GDM1 (cell line): ENCODE results near the gene COL9A1.
"Not testable (repeated sequence)": the region's sequence is repeated elsewhere in the genome, so short reads cannot be mapped to it uniquely, and the experiment has no call there.

Source experiments
- DNase-seq: peaks from one replicate; lab custom pipeline; 2025; lab: John Stamatoyannopoulos, UW

The COL9A1 gene

DNA sequence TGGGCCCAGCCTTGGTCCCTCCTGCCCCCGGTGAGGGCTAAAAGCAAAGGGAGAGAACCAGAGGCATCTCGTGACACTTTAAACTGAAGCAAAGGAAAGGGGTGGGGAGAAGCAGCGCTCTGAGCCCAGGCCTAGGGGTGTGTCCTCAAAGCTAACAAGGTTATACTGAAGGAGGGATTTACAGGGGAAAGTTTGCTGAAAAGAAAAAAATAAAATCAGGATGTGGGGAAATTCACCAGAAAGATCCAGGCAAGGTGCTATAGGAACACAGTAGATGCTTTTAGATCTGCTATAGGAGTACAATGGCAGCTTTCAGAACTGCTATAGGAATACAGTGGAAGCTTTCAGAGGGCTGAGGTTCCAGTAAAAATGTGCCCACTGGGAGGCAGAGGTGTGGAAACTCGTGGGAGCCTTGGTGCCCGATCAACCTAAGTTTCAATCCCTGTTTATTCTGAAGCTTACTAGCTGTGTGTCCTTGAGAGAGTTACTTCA lies at the start of gene COL9A1:
COL9A1 (minus strand) TSS at position 51 of the 492 bp plus-strand sequence. CDS start 160 bp downstream, outside the sequence.
- DNase-seq = no peak

DNA sequence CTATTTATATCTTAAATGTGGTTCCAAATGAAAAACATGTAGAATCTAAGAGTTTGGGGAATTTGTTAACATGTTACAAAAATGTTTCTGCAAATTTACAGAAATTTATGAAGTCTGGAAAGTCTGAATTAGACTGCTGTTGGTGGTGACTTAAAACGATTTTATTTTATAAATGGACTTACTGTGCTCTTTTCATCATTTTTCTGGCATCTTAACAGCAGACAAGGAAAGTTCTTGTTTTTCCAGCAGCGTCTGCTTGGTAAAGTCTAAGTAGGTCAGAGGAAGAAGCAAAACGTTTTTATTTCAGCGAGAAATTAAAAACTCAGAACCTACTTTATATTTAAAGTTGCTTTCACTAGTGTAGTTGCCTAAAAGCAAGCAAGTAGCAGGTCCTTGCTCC lies 48.6 kb upstream of the COL9A1 start:
- DNase-seq = no peak

DNA sequence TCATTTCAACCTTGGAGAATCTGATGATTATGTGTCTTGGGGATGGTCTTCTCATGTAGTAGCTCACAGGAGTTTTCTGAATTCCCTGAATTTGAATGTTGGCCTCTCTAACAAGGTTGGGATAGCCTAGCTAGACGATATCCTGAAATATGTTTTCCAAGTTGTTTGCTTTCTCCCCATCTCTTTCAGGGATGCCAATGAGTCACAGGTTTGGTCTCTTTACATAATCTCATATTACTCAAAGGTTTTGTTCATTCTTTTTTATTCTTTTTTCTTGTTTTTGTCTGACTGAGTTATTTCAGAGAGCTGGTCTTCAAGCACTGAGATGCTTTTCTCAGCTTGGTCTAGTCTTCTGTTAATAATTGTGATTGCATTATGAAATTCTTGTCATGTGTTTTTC lies 42.7 kb upstream of the COL9A1 start:
- no peak for DNase-seq

DNA sequence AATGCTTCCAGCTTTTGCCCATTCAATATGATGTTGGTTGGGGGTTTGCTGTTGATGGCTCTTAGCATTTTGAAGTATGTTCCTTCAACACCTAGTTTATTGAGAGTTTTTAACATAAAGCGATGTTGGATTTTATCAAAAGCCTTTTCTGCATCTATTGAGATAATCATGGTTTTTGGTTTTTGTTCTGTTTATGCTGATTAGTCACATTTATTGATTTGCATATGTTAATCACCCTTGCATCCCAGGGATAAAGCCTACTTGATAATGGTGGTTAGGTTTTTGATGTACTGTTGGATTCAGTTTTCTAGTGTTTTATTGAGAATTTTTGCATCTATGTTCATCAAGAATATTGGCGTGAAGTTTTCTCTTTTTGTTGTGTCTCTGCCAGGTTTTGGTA lies 40.4 kb upstream of the COL9A1 start:
- no peak for DNase-seq

DNA sequence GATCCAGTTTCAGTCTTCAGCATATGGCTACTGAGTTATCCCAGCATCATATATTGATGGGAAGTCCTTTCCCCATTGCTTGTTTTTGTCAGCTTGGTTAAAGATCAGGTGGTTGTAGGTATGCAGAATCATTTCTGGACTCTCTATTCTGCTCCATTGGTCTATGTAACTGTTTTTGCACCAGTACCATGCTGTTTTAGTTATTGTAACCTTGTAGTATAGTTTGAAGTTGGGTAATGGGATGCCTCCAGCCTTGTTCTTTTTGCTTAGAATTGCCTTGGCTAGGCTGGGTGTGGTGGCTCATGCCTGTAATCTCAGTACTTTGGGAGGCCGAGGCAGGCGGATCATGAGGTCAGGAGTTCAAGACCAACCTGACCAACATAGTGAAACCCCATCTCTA lies 36.9 kb upstream of the COL9A1 start:
- DNase-seq = not testable (repeated sequence)

DNA sequence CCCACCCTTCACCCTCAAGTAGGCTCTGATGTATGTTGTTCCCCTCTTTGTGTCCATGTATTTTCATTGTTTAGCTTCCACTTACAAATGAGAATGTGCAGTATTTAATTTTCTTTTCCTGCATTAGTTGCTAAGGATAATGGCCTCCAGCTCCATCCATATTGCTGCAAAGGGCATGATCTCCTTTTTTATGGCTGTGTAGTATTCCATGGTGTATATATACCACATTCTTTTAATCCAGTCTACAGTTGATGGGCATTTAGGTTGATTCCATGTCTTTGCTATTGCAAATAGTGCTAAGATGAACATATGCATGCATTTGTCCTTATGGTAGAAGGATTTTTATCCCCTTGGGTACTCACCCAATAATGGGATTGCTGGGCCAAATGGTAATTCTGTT lies 35.9 kb upstream of the COL9A1 start:
- DNase-seq = no peak

DNA sequence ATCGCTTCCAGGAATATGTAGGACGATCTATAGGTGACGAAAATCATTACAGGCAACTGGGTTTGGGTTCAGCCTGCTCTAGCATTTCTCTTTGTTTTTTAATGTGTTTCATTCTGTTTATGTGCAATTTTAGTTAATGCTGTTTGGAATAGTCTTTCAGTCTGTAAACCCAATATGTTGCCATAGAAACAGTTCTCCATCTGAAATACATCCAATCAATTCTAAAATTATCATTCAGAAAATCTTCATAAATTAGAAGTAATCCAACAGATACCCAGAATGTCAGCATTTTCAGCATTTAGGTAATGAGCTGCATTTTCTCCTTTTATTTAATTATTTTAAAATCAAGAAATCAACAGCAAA lies 34.8 kb upstream of the COL9A1 start:
- no peak for DNase-seq

DNA sequence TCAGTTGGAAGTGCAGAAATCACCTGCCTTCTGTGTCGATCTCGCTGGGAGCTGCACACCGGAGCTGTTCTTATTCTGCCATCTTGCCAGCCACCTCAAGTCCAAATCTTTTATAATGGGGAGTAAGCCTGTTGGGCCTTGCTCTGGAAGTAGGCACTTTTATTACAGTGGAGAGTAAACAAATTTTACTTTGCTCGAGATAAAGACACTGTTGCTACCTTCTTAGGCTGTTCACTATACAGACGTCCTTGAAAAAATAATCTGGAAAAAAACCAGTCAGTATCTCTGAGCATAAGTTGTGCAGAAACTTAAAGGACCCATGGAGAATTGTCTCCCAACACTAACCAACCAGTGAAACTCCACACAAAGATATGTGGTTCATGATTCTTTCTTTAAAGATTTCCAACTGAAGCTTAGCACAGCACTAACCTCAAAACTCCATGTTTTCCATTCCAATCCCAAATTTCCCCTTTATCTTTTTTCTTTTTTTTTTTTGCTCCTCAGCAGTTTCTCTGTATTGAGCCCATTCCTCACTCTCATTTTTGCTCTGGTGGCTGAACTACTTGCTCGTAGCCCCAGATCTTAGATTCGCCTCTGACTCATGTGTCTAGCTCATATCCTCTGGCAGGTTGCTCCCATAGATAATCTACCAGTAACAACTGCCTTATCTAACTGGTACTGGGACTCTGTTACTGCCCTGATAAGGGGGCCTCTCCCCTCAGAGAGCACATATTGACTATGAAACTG lies 34.3 kb upstream of the COL9A1 start:
- no peak for DNase-seq

DNA sequence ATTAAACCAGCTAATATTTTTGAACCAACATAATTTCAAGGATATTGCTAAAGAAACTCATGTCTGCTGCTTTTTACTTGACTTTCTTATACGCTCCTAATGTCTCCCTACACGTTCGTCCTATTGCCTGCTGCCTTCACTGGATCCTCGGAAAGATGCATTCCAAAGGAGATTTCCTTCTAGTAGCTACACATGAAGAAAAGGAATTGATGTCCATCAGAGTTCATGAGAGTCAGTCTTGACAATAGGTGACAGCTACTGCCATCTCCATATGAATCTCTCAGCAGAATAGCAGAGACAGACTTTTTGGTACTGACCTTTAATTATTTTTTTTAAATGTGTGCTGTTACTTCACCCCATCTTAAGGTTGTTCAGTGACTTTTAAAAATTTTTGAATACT lies 24.2 kb upstream of the COL9A1 start:
- DNase-seq = no peak

DNA sequence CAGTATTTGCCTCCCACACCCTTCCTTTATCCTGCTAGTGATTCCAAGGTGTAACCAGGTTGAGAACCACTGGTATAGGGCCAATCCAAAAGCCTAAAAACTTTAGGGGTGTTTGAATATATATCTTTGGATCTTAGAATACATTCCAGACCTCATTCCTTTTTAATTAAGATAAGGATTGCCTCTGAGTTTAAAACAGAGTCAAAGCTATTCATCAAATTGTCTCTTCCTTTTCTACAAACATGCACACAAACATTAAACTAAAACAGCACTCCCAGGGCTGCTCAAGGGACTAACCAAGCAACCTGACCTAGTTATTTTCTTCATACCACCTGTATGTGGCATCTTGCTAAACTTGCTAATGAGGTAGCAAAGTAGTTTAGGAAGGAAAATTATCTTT lies 22.1 kb upstream of the COL9A1 start:
- DNase-seq = no peak

DNA sequence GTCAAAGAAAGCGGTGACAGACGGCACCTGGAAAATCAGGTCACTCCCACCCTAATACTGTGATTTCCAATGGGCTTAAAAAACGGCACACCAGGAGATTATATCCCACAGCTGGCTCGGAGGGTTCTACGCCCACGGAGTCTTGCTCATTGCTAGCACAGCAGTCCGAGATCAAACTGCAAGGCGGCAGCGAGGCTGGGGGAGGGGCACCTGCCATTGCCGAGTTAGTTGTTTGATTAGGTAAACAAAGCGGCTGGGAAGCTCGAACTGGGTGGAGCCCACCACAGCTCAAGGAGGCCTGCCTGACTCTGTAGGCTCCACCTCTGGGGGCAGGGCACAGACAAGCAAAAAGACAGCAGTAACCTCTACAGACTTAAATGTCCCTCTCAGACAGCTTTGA lies 14.9 kb upstream of the COL9A1 start:
- not testable (repeated sequence) for DNase-seq

DNA sequence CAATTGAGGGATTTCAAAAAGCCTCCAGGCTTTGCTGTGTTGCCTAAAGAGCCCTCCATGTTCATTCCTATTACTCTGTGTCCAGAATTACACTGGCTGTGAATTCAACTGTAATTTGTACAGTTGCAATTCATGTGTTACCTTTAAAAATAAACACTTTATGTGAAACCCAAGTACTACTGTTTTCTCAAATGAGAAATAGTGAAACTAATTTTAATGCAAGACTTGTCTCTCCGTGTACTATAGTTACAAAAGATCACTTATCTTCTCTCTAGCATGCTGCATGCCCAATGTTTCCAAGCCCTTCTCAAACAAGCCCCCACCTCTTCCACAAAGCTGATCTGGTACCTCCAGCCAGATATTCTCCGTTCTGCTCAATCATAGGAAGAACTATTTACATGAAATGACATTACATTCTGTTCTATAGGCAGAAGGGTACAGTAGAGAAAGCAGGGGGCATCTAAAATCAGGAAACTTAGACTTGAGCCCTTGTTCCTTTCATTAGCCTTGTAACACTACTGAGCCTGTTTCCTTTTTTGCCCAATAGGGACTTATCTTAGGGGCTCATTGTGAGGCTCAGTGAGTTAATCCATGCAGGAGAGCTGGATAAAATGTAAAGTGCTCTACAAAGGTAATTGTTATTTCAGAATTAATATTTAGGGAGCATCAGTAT lies 12.3 kb upstream of the COL9A1 start:
- no peak for DNase-seq

DNA sequence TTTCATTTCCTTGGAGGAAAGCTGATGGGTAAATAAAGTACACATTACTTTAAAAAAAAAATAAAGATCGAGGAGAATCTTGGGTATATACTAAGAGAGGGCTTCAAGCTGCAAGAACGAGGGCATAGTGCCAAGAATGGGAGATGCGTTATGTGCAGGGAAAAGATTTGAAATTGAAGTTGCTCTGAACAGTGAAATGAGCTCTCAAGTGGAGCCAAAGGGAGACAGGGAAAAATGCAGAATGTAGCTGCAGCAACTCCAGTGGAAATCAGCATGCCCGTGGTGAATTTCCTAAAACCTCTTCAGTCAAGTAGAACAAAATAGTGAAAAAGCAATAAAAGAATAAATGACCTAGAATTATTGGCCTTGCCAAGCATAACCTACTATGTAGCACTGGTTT lies 11.4 kb upstream of the COL9A1 start:
- DNase-seq = no peak

DNA sequence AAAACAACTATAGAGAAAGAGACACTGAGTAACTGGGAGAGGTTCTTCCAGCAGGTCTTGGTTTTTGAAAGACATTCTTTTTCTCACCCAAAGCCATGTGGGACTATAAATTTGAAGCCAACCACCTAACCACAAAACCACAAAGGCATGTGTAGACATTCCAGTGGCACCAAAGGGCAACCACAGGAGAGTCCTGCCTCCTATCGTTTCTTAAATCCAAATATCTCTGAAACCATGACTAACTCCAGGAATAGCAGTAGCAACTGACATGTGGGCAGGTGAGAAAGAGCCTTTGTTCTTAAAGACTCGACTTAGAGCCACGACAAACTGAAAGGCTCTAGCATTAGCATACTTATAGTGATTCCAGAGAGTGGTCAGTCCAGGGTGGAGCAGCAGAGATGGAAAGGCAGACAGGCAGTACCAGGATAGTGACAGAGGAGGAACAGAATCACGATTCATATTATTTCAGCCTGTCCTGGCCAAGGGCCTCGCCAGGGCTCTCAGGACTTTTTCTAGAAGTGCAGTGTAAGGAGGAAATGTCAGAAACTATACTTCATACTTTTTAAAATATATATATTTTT lies 9.4 kb upstream of the COL9A1 start:
- DNase-seq = peak; percentile 1

DNA sequence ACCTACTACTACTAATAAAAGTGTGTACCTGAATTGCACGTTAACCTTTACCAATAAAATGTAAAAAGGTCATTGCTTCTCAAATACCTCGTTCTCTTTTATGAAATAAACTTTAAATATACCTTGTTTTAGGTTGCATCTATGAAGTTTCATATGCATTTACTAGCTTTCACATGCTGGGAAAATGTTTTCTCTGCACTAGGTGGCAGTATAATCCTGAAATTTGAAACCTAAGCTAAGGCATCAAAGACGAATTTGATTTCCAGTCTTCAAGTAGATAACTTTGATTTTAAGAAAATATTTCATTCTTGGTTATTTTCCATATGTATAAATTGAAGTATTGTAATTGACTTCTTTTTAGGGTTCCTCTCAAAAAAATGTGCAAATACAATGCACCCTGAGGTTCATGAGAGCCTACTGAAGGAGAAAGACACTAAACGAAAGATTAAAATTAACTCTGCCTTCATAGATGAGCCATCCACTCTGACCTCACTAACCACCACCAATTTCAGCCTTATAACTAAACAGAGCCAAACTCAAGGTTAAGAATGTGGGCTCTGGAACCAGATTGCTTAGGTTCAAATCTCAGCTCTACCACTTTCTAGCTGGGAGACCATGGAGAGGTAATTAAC lies 7.3 kb upstream of the COL9A1 start:
- DNase-seq = no peak

DNA sequence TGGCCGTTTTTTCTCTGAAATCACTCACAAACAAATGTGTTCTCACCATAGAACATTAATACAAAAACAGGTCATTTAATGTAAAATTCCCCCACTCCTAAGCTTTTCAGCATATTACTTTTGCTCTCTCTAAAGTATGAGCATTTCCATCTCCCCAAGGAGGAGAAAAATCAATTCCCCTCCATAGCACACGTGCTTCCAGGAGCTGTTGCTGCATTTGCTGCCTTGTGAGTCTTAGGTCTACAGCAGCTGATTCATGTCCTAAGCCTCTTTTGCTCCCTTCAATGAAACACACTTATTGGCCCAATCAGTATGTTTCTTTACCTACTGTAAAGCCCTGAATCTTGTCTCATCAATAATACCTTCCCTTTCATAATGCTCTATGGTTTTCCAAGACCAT lies 6.4 kb upstream of the COL9A1 start:
- no peak for DNase-seq

DNA sequence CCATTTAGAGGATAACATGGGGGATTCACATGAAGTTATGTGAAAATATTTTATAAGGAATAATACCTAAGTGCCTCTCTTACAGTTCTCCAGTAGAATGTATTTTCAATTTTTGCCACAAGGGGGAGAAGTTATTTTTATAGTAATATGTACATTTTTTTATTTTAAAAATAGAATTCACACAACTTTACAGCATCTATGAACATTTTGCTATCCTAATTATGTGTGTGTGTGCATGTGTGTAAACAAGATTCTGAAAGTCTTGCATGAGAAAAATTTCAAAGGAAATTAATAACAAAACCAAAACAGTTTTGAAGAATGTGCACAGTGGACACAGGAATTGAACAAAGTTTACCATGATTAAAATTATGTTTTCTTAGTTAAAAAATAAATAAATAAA lies 5.3 kb upstream of the COL9A1 start:
- DNase-seq = not testable (repeated sequence)

DNA sequence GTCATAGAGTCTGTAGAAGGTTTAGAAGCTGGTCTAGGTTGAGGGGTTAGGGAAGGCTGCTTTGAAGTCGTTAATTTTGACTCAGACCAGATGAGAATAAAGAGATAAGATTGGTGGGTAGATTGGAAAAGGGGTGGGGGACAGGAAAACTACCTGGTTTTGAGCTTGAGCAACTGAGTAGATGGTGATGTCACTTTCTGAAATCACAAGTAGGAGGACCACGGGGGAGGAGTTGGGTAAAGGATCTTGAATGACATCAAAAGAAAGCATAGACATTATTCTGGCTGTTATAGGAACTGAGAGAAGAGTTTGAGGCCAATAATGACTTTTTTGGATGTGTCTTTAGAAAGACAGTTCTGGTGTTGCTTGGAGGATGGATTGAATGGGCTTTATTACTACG lies 4.1 kb upstream of the COL9A1 start:
- DNase-seq = no peak

DNA sequence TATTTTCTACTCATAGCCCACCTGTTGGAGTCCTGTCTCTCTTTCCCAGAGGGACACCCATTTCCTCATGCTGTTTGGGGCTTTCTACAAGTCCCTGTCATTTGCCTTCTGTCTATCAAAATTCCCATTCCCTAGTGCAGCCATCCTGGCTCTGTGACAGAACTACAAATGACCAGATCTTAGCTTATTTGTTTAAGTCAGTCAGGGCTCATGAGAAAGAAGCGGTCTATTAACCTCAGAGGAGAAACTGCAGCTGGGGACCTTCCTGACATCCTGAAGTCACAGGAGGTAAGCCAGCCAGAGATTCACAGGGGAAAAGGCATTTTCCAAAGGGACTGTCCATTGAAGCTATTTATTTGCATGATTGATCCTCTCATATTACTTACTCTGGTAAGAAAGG lies 1.7 kb upstream of the COL9A1 start:
- DNase-seq = no peak

DNA sequence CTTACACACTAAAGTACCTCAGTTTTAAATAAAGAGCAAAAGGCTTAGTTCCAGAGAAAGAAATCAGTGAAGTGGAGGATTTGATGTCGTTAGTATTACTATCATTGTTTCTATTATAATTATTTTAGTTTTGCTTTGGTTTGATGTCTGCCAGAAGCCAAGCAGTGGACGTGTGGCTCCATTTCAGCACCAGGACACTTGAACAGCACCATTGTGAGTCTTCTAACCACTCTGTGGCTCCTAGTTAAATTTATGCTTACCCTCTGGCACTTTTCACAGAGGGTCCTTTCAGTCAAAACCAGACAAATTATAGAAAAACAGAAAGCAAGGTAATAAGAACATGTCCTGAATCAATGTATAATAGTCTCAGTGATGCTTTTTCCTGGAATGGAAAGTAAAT lies 3.4 kb downstream of the COL9A1 start:
- no peak for DNase-seq

DNA sequence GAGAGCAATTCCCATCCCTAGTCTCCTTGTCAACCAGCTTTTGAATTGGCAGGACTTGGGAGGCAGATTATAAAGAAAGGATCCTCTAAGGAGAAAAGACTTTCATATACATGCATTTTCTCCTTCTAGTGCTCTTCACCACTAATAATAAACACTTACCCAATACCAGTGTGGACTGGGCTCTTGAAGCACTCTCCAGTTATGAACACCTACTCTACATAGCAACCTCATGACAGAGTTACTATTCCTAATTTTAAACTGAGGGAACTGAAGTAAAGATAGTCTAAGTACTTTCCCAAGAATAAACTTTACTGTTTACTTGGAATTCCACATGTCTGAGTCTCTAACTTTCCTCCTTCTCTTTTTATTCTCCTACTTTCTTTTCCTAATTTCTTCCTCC lies 4.8 kb downstream of the COL9A1 start:
- no peak for DNase-seq

DNA sequence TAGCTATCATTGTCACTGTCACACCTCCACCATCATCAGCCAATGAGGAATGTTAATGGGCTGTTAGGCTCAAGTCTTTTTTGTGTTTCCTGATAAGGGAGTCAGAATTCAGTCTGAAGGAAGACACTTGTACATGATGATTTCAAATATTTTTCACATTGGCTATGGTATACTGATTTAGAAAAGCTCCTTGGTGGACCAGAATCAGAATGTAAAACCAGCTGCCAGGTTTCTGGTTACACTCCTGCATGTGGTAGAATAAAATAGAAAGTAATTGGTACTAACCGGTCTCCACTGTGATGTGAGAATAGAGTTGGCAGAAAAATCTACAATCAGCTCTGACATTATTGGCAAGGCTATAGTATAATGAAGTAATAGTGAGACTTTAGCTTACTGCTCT lies 10.7 kb downstream of the COL9A1 start:
- no peak for DNase-seq

DNA sequence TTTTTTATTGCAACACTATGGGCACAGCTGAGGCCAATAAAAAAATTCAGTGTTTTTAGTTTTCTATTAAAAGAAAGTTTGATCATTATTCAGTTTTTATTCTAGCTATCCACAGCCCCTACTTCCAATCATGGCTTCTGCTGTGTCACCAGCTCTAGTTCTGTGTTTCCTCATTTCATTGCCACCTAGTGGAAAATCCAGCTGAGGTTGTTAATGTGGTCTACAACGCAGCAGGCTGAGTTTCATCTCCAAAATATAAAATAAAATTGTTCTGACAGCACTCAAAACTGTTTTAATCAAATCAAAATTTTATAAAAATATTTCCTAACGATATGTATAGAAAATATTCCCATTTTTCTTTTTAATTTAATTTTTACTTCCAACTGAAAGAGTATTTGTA lies 13.6 kb downstream of the COL9A1 start:
- no peak for DNase-seq
